H9 (cell line): ENCODE data around the gene DIAPH2. TPM values are rescaled to one million over a fixed set of nuclear protein-coding genes. Genes with fewer than 3 reads are reported as not detected.

Experiments
- DNase-seq: peaks from one replicate; pipeline ENCODE4 v3.0.0-alpha.2; 2017
- H2AFZ ChIP-seq: one replicate; pipeline ENCODE4 v1.6.1; 2013; ENCODE audit warnings: mild to moderate bottlenecking, low read length, control low read depth, moderate library complexity
- H2AK5ac ChIP-seq: 2 replicates; pipeline ENCODE4 v1.6.1; 2013; ENCODE audit warnings: low read length, control low read depth, mixed read lengths; ENCODE audit not compliant: insufficient read length
- H2BK120ac ChIP-seq: one replicate; pipeline ENCODE4 v1.6.1; 2013; ENCODE audit warnings: low read depth, mild to moderate bottlenecking, low read length, control low read depth, inconsistent platforms; ENCODE audit not compliant: poor library complexity, severe bottlenecking
- H2BK12ac ChIP-seq: 2 replicates; pipeline ENCODE4 v1.6.1; 2013; ENCODE audit warnings: low read length, control low read depth, mixed read lengths, low read depth; ENCODE audit not compliant: insufficient read length
- H2BK15ac ChIP-seq: 2 replicates; pipeline ENCODE4 v1.6.1; 2013; ENCODE audit warnings: low read depth, low read length, control low read depth
- H2BK20ac ChIP-seq: one replicate; pipeline ENCODE4 v1.6.1; 2013; ENCODE audit warnings: low read depth, mild to moderate bottlenecking, low read length, control low read depth, inconsistent platforms; ENCODE audit not compliant: poor library complexity, severe bottlenecking
- H2BK5ac ChIP-seq: 2 replicates; pipeline ENCODE4 v1.6.1; 2013; ENCODE audit warnings: low read length, control low read depth, mixed read lengths; ENCODE audit not compliant: insufficient read length
- H3K14ac ChIP-seq: 2 replicates; pipeline ENCODE4 v1.6.1; 2013; ENCODE audit warnings: low read length, control low read depth; ENCODE audit not compliant: insufficient read depth
- H3K18ac ChIP-seq: 2 replicates; pipeline ENCODE4 v1.6.1; 2013; ENCODE audit warnings: low read depth, mild to moderate bottlenecking, mixed read lengths, low read length, control low read depth; ENCODE audit not compliant: insufficient read length
- H3K23ac ChIP-seq: 2 replicates; pipeline ENCODE4 v1.6.1; 2013; ENCODE audit warnings: low read length, control low read depth, mixed read lengths, low read depth; ENCODE audit not compliant: insufficient read length
- H3K23me2 ChIP-seq: 2 replicates; pipeline ENCODE4 v1.6.1; 2013; ENCODE audit warnings: low read depth, mild to moderate bottlenecking, mixed read lengths, low read length, control low read depth; ENCODE audit not compliant: insufficient read length, poor library complexity, severe bottlenecking
- H3K27ac ChIP-seq: 2 replicates; pipeline ENCODE4 v1.5.1; 2013; ENCODE audit warnings: low read length, control low read depth, mixed read lengths, low read depth; ENCODE audit not compliant: insufficient read length
- H3K27me3 ChIP-seq: 2 replicates; pipeline ENCODE4 v1.6.1; 2013; ENCODE audit warnings: low read length, control low read depth, inconsistent platforms; ENCODE audit not compliant: insufficient read depth
- H3K4ac ChIP-seq: 2 replicates; pipeline ENCODE4 v1.6.1; 2013; ENCODE audit warnings: low read depth, mild to moderate bottlenecking, control low read depth, inconsistent platforms, low read length, moderate library complexity
- H3K4me1 ChIP-seq: 2 replicates; pipeline ENCODE4 v1.6.1; 2013; ENCODE audit warnings: low read length, control low read depth, inconsistent platforms; ENCODE audit not compliant: insufficient read depth
- H3K4me2 ChIP-seq: 2 replicates; pipeline ENCODE4 v1.6.1; 2013; ENCODE audit warnings: low read length, control low read depth, mixed read lengths; ENCODE audit not compliant: insufficient read length, insufficient read depth
- H3K56ac ChIP-seq: 2 replicates; pipeline ENCODE4 v1.6.1; 2013; ENCODE audit warnings: low read depth, mild to moderate bottlenecking, mixed read lengths, low read length, control low read depth; ENCODE audit not compliant: insufficient read length
- H3K79me1 ChIP-seq: 2 replicates; pipeline ENCODE4 v1.6.1; 2013; ENCODE audit warnings: low read depth, mild to moderate bottlenecking, moderate library complexity, low read length, control low read depth, inconsistent platforms; ENCODE audit not compliant: insufficient read depth, poor library complexity, severe bottlenecking
- H3K79me2 ChIP-seq: 2 replicates; pipeline ENCODE4 v1.6.1; 2013; ENCODE audit warnings: low read length, control low read depth, inconsistent platforms; ENCODE audit not compliant: insufficient read depth
- H3K9ac ChIP-seq: 2 replicates; pipeline ENCODE4 v1.6.1; 2013; ENCODE audit warnings: low read length, control low read depth, mixed read lengths; ENCODE audit not compliant: insufficient read length; ENCODE audit errors: extremely low read depth
- H3K9me3 ChIP-seq: one replicate; pipeline ENCODE4 v1.6.1; 2013; ENCODE audit warnings: low read depth, low read length, inconsistent platforms; ENCODE audit not compliant: control insufficient read depth
- H3T11ph ChIP-seq: one replicate; pipeline ENCODE4 v1.6.1; 2013; ENCODE audit warnings: mild to moderate bottlenecking, low read length, control low read depth, inconsistent platforms
- H4K20me1 ChIP-seq: one replicate; pipeline ENCODE4 v1.6.1; 2013; ENCODE audit not compliant: control insufficient read depth, insufficient read length, insufficient read depth
- H4K5ac ChIP-seq: 2 replicates; pipeline ENCODE4 v1.6.1; 2013; ENCODE audit warnings: low read depth, mild to moderate bottlenecking, mixed read lengths, low read length, control low read depth; ENCODE audit not compliant: insufficient read length
- H4K8ac ChIP-seq: replicated peaks from 2 replicates; pipeline ENCODE4 v1.6.1; 2013; ENCODE audit warnings: low read length, control low read depth, mixed read lengths, low read depth; ENCODE audit not compliant: insufficient read length
- H4K91ac ChIP-seq: 2 replicates; pipeline ENCODE4 v1.6.1; 2013; ENCODE audit warnings: low read depth, mild to moderate bottlenecking, moderate library complexity, mixed read lengths, low read length, control low read depth; ENCODE audit not compliant: insufficient read length
- H3K27ac Mint-ChIP-seq, 3 experiments: 2 replicates in 2 of 3; 3 replicates in 1 of 3; pipeline ENCODE4 v1.8.0; 2020 to 2021; ENCODE audit warnings: mixed read lengths in 3 of 3, mild to moderate bottlenecking in 1 of 3, moderate library complexity in 1 of 3
- H3K27me3 Mint-ChIP-seq: 2 replicates; pipeline ENCODE4 v1.8.0; 2021; ENCODE audit warnings: low read depth, mild to moderate bottlenecking, moderate library complexity, mixed read lengths
- H3K36me3 Mint-ChIP-seq, 3 experiments: 2 replicates in 2 of 3; 3 replicates in 1 of 3; pipeline ENCODE4 v1.8.0; 2020 to 2021; ENCODE audit warnings: low read depth in 3 of 3, mixed read lengths in 3 of 3; ENCODE audit not compliant: insufficient read depth in 1 of 3
- H3K4me1 Mint-ChIP-seq, 2 experiments: 2 replicates each; pipeline ENCODE4 v1.8.0; 2020; ENCODE audit warnings: mixed read lengths in 2 of 2
- H3K4me3 Mint-ChIP-seq, 2 experiments: 2 replicates in 1 of 2; 3 replicates in 1 of 2; pipeline ENCODE4 v1.8.0; 2020 to 2021; ENCODE audit warnings: mild to moderate bottlenecking in 2 of 2, mixed read lengths in 2 of 2, moderate library complexity in 1 of 2
- H3K9me3 Mint-ChIP-seq, 2 experiments: 2 replicates in 1 of 2; 3 replicates in 1 of 2; pipeline ENCODE4 v1.8.0; 2020; ENCODE audit warnings: mild to moderate bottlenecking in 2 of 2, mixed read lengths in 2 of 2, moderate library complexity in 1 of 2
- CTCF ChIP-seq: fragments of 200-600 bp; sonication (generic); conservative IDR thresholded peaks from 3 replicates; pipeline ENCODE4 v1.8.0; 2021; ENCODE audit warnings: antibody characterized with exemption, mild to moderate bottlenecking
- WGBS: extraction: QIAGEN DNeasy Blood & Tissue Kit; methylation state at CpG from one replicate; pipeline ENCODE4 v1.1.7; 2013; ENCODE audit warnings: missing lambda C conversion rate, low lambda C conversion rate, mixed read lengths; ENCODE audit not compliant: insufficient read length; ENCODE audit errors: extremely low coverage; 5-methylcytosine and 5-hydroxymethylcytosine counted together
- total RNA-seq: library from RNA; stranded (reverse); gene quantifications from 2 replicates; pipeline ENCODE4 v1.2.1, GENCODE V29; 2021

DIAPH2 gene
- total RNA-seq, 1 experiment from 2014 or later, result 45.4 TPM

- Histone ChIP-seq H3K27ac (no peak overlapping the region), H3K79me2 (no peaks in the 10 kb centered on the region), H4K91ac (no peak overlapping the region), H3K4me1 (no peaks in the 10 kb centered on the region; the same call in 1 of the 2 replicates), H3K9ac (no peak overlapping the region), H3K23me2 (no peaks in the 10 kb centered on the region), H2BK20ac (no peak overlapping the region), H4K5ac (no peak overlapping the region), H3K56ac (no peak overlapping the region), H3K14ac (no peak overlapping the region), H3T11ph (no peak overlapping the region), H4K20me1 (no peaks in the 10 kb centered on the region), H4K8ac (no peak overlapping the region), H3K4ac (no peak overlapping the region), H3K9me3 (no peaks in the 10 kb centered on the region), H2BK120ac (no peak overlapping the region), H2BK5ac (no peak overlapping the region), H3K18ac (no peak overlapping the region), H3K23ac (no peak overlapping the region), H2AFZ (no peak overlapping the region), H2AK5ac (no peak overlapping the region), H3K79me1 (no peaks in the 10 kb centered on the region), H3K27me3 (no peaks in the 10 kb centered on the region), H3K4me2 (no peak overlapping the region), H2BK12ac (no peak overlapping the region), H2BK15ac (no peak overlapping the region)
- Mint-ChIP-seq H3K27ac (peak overlapping the region in 1 of 3 experiments; percentile 46; a peak in 1 of 7 replicates), H3K4me3 (no peak overlapping the region), H3K4me1 (no peaks in the 10 kb centered on the region), H3K36me3 (peaks cover 8 to 27% (median 9%) of the 10 kb centered on the region in 3 experiments), H3K27me3 (no peaks in the 10 kb centered on the region; the same call in 1 of the 2 replicates), H3K9me3 (peaks cover 0 to 2% of the 10 kb centered on the region in 2 experiments; a peak in 2 of 5 replicates)
- no peak for DNase-seq
- TF ChIP-seq CTCF, result no peak
- WGBS, result no CpG with 5 or more reads among the region's 5 CpGs
Observed at GRCh38 chrX:96752781-96753180, 68.1 kb downstream of the DIAPH2 start.
